Ectodermal cell (in vitro differentiated cells): Measurements from ENCODE around the gene TAAR9.
"Not testable (repeated sequence)": the region's sequence is repeated elsewhere in the genome, so short reads cannot be mapped to it uniquely, and the experiment has no call there.

Experiments
- H3K27ac ChIP-seq: 2 replicates; pipeline ENCODE4 v1.7.0; 2013; ENCODE audit warnings: mild to moderate bottlenecking, low read depth, low read length; ENCODE audit not compliant: insufficient read depth, poor library complexity, severe bottlenecking
- H3K27me3 ChIP-seq: 2 replicates; pipeline ENCODE4 v1.7.0; 2013; ENCODE audit warnings: mild to moderate bottlenecking, low read length; ENCODE audit not compliant: insufficient read depth, control insufficient read depth, poor library complexity, severe bottlenecking
- H3K36me3 ChIP-seq: one replicate; pipeline ENCODE4 v1.7.0; 2013; ENCODE audit warnings: low read length; ENCODE audit not compliant: control insufficient read depth, insufficient read depth
- H3K4me1 ChIP-seq: one replicate; pipeline ENCODE4 v1.7.0; 2013; ENCODE audit warnings: low read length; ENCODE audit not compliant: control insufficient read depth, insufficient read depth
- H3K4me3 ChIP-seq: 2 replicates; pipeline ENCODE4 v1.7.0; 2013; ENCODE audit warnings: low read depth, low read length, control low read depth; ENCODE audit not compliant: insufficient read depth
- H3K9me3 ChIP-seq: 2 replicates; pipeline ENCODE4 v1.7.0; 2013; ENCODE audit warnings: mild to moderate bottlenecking, low read length, moderate library complexity; ENCODE audit not compliant: control insufficient read depth
- WGBS, 2 experiments: methylation state at CpG; one replicate each; pipeline ENCODE4 v1.1.7; 2013; ENCODE audit warnings: missing lambda C conversion rate in 2 of 2; 5-methylcytosine and 5-hydroxymethylcytosine counted together

Gene TAAR9

GRCh38 chr6:132513831-132514545, 24.1 kb upstream of the TAAR9 start:
- no peaks in the 10 kb centered on the region for H3K4me1 ChIP-seq
- no peak overlapping the region for H3K4me3 ChIP-seq
- no peaks in the 10 kb centered on the region for H3K27me3 ChIP-seq
- H3K9me3 ChIP-seq, result no peaks in the 10 kb centered on the region
- no peaks in the 10 kb centered on the region for H3K36me3 ChIP-seq
- no peak overlapping the region for H3K27ac ChIP-seq
- WGBS, 2 experiments, result 76 to 79% methylated on average over 3 of the region's 3 CpGs

- 79 to 88% methylated on average over 1 to 2 of the region's 2 CpGs for WGBS, 2 experiments
Measured at GRCh38 chr6:132515386-132515785, 22.7 kb upstream of the TAAR9 start.

GRCh38 chr6:132520953-132521352, 17.1 kb upstream of the TAAR9 start:
- Histone ChIP-seq H3K9me3 (no peaks in the 10 kb centered on the region), H3K27ac (no peak overlapping the region), H3K4me3 (no peak overlapping the region), H3K36me3 (no peaks in the 10 kb centered on the region), H3K4me1 (peaks cover under 1% of the 10 kb centered on the region), H3K27me3 (no peaks in the 10 kb centered on the region)
- no CpG with 5 or more reads among the region's 2 CpGs for WGBS, 2 experiments

More at GRCh38 chr6:132515386-132515785, 22.7 kb upstream of the TAAR9 start:
- no peaks in the 10 kb centered on the region for H3K27me3 ChIP-seq
- H3K36me3 ChIP-seq, result no peaks in the 10 kb centered on the region
- no peaks in the 10 kb centered on the region for H3K4me1 ChIP-seq
- no peaks in the 10 kb centered on the region for H3K9me3 ChIP-seq
- no peak overlapping the region for H3K27ac ChIP-seq
- no peak overlapping the region for H3K4me3 ChIP-seq

GRCh38 chr6:132524646-132525045, 13.4 kb upstream of the TAAR9 start:
- WGBS, 2 experiments, result 95% methylated on average over 5 of the region's 5 CpGs
- Histone ChIP-seq H3K9me3 (no peaks in the 10 kb centered on the region), H3K4me3 (no peak overlapping the region), H3K36me3 (no peaks in the 10 kb centered on the region), H3K4me1 (peaks cover 6% of the 10 kb centered on the region), H3K27me3 (no peaks in the 10 kb centered on the region), H3K27ac (no peak overlapping the region)

GRCh38 chr6:132525866-132526265, 12.2 kb upstream of the TAAR9 start:
- 34 to 35% methylated on average over 4 of the region's 4 CpGs for WGBS, 2 experiments
- H3K27ac ChIP-seq, result no peak overlapping the region
- H3K27me3 ChIP-seq, result no peaks in the 10 kb centered on the region

GRCh38 chr6:132526461-132526860, 11.6 kb upstream of the TAAR9 start:
- Histone ChIP-seq H3K9me3 (no peaks in the 10 kb centered on the region), H3K36me3 (no peaks in the 10 kb centered on the region), H3K27ac (no peak overlapping the region), H3K4me1 (peaks cover 6% of the 10 kb centered on the region), H3K4me3 (no peak overlapping the region), H3K27me3 (no peaks in the 10 kb centered on the region)
- WGBS, 2 experiments, result 62 to 78% methylated on average over 2 of the region's 2 CpGs

More at GRCh38 chr6:132525866-132526265, 12.2 kb upstream of the TAAR9 start:
- Histone ChIP-seq H3K4me3 (no peak overlapping the region), H3K9me3 (no peaks in the 10 kb centered on the region), H3K4me1 (peaks cover 6% of the 10 kb centered on the region), H3K36me3 (no peaks in the 10 kb centered on the region)

GRCh38 chr6:132527791-132528190, 10.3 kb upstream of the TAAR9 start:
- Histone ChIP-seq H3K36me3 (no peaks in the 10 kb centered on the region), H3K9me3 (no peaks in the 10 kb centered on the region), H3K4me3 (no peak overlapping the region), H3K27ac (no peak overlapping the region), H3K27me3 (no peaks in the 10 kb centered on the region), H3K4me1 (peaks cover 6% of the 10 kb centered on the region)
- WGBS, 2 experiments, result 92 to 95% methylated on average over 6 of the region's 6 CpGs

- 36% methylated on average over 8 to 9 of the region's 9 CpGs for WGBS, 2 experiments
- H3K9me3 ChIP-seq, result no peaks in the 10 kb centered on the region
- H3K4me3 ChIP-seq, result no peak overlapping the region
Measured at GRCh38 chr6:132530293-132530974, 7.6 kb upstream of the TAAR9 start.

GRCh38 chr6:132534546-132534945, 3.5 kb upstream of the TAAR9 start:
- H3K4me1 ChIP-seq, H3K4me3 ChIP-seq, H3K27me3 ChIP-seq, H3K36me3 ChIP-seq, H3K9me3 ChIP-seq, H3K27ac ChIP-seq: not testable (repeated sequence)
- WGBS, 2 experiments, result 91 to 99% methylated on average over 1 to 2 of the region's 2 CpGs

More at GRCh38 chr6:132530293-132530974, 7.6 kb upstream of the TAAR9 start:
- no peak overlapping the region for H3K27ac ChIP-seq
- H3K36me3 ChIP-seq, result no peaks in the 10 kb centered on the region
- no peaks in the 10 kb centered on the region for H3K27me3 ChIP-seq
- peaks cover 6% of the 10 kb centered on the region for H3K4me1 ChIP-seq

GRCh38 chr6:132537145-132537544, 932 bp upstream of the TAAR9 start:
- no peaks in the 10 kb centered on the region for H3K36me3 ChIP-seq
- no peak overlapping the region for H3K4me3 ChIP-seq
- 88 to 93% methylated on average over 2 of the region's 3 CpGs for WGBS, 2 experiments
- H3K27me3 ChIP-seq, result no peaks in the 10 kb centered on the region
- H3K27ac ChIP-seq, result no peak overlapping the region
- H3K9me3 ChIP-seq, result no peaks in the 10 kb centered on the region
- no peaks in the 10 kb centered on the region for H3K4me1 ChIP-seq
